ENCODE results near the gene KLHL1. TPM values are rescaled to one million over a fixed set of nuclear protein-coding genes. Genes with fewer than 3 reads are reported as not detected.

KLHL1 gene
- polyA plus RNA-seq, 1 of the 3 experiments (the other 2 are of a cell fraction) = not detected

Small RNA genes lying within 50 kb of the gene (small RNA-seq; reads per million reads assigned to genes)
- 0 to 0.10 (median 0) reads per million in 7 experiments for gene RNY3P10

Other genes starting within 250 kb of the KLHL1 start
- gene ATXN8OS, start 626 bp downstream of the KLHL1 start, polyA plus RNA-seq (2012; rRNA removed) = not detected in 2 replicates